SK-N-SH treated with all-trans-retinoic acid at 6 μM for 48 hours (cell line): ENCODE measurements around the gene STRBP.

Experiments used
- ATAC-seq: fragments of 200-7000 bp; cut with Tn5 transposase; 3 replicates; pipeline ENCODE4 v1.9.1; 2020; ENCODE audit warnings: mild to moderate bottlenecking, moderate library complexity
- ARNTL ChIP-seq: fragments of 450-650 bp; formaldehyde crosslinking; IDR thresholded peaks from 2 replicates; pipeline ENCODE4 v1.5.0; 2020; ENCODE audit warnings: low read depth, mild to moderate bottlenecking, moderate library complexity, borderline replicate concordance
- BACH2 ChIP-seq: fragments of 250-450 bp; sonication (Bioruptor Pico); IDR thresholded peaks from 2 replicates; pipeline ENCODE4 v1.9.0; 2021; ENCODE audit warnings: mild to moderate bottlenecking, borderline replicate concordance
- CREB5 ChIP-seq: fragments of 250-450 bp; sonication (Bioruptor Pico); IDR thresholded peaks from 2 replicates; pipeline ENCODE4 v1.5.1; 2020; ENCODE audit warnings: low read depth, mild to moderate bottlenecking, moderate library complexity
- CSDC2 ChIP-seq: fragments of 250-450 bp; sonication (Bioruptor Pico); IDR thresholded peaks from 2 replicates; pipeline ENCODE4 v1.5.0; 2020; ENCODE audit warnings: mild to moderate bottlenecking, moderate library complexity
- CSRNP3 ChIP-seq: fragments of 250-450 bp; sonication (Bioruptor Pico); IDR thresholded peaks from 2 replicates; pipeline ENCODE4 v1.5.1; 2021; ENCODE audit warnings: mild to moderate bottlenecking, moderate library complexity
- ESRRG ChIP-seq: fragments of 250-450 bp; sonication (Bioruptor Pico); IDR thresholded peaks from 2 replicates; pipeline ENCODE4 v1.6.1; 2021; ENCODE audit warnings: mild to moderate bottlenecking
- GLIS3 ChIP-seq: fragments of 250-450 bp; sonication (Bioruptor Pico); IDR thresholded peaks from 2 replicates; pipeline ENCODE4 v1.5.0; 2020; ENCODE audit warnings: mild to moderate bottlenecking, moderate library complexity
- ISL1 ChIP-seq: fragments of 250-450 bp; sonication (Bioruptor Pico); IDR thresholded peaks from 2 replicates; pipeline ENCODE4 v2.1.2; 2022; ENCODE audit warnings: mild to moderate bottlenecking, moderate library complexity
- PATZ1 ChIP-seq: fragments of 250-450 bp; sonication (Bioruptor Pico); IDR thresholded peaks from 2 replicates; pipeline ENCODE4 v1.8.0; 2020; ENCODE audit warnings: mild to moderate bottlenecking, moderate library complexity, borderline replicate concordance
- POU6F1 ChIP-seq: fragments of 250-450 bp; sonication (Bioruptor Pico); IDR thresholded peaks from 2 replicates; pipeline ENCODE4 v1.8.0; 2021; ENCODE audit warnings: low read depth, mild to moderate bottlenecking, moderate library complexity, borderline replicate concordance
- PPARA ChIP-seq: fragments of 250-450 bp; sonication (Bioruptor Pico); IDR thresholded peaks from 2 replicates; pipeline ENCODE4 v1.5.0; 2020; ENCODE audit warnings: mild to moderate bottlenecking, borderline replicate concordance
- RARB ChIP-seq: fragments of 250-450 bp; sonication (Bioruptor Pico); IDR thresholded peaks from 2 replicates; pipeline ENCODE4 v1.8.0; 2021; ENCODE audit warnings: mild to moderate bottlenecking, moderate library complexity
- SNAI2 ChIP-seq: fragments of 250-450 bp; sonication (Bioruptor Pico); IDR thresholded peaks from 2 replicates; pipeline ENCODE4 v1.5.0; 2020; ENCODE audit warnings: mild to moderate bottlenecking, moderate library complexity
- TCF4 ChIP-seq: fragments of 250-450 bp; sonication (Bioruptor Pico); IDR thresholded peaks from 2 replicates; pipeline ENCODE4 v1.8.0; 2021; ENCODE audit warnings: mild to moderate bottlenecking, moderate library complexity, borderline replicate concordance
- TOX ChIP-seq: fragments of 250-450 bp; sonication (Bioruptor Pico); IDR thresholded peaks from 2 replicates; pipeline ENCODE4 v1.8.0; 2021; ENCODE audit warnings: mild to moderate bottlenecking, moderate library complexity, borderline replicate concordance
- ZC3H10 ChIP-seq: fragments of 250-450 bp; sonication (Bioruptor Pico); IDR thresholded peaks from 2 replicates; pipeline ENCODE4 v1.5.1; 2021; ENCODE audit warnings: mild to moderate bottlenecking, moderate library complexity
- ZFP3 ChIP-seq: fragments of 250-450 bp; sonication (Bioruptor Pico); IDR thresholded peaks from 2 replicates; pipeline ENCODE4 v1.5.0; 2020; ENCODE audit warnings: mild to moderate bottlenecking, moderate library complexity
- ZFP30 ChIP-seq: fragments of 450-650 bp; formaldehyde crosslinking; IDR thresholded peaks from 2 replicates; pipeline ENCODE4 v1.5.0; 2022; ENCODE audit warnings: mild to moderate bottlenecking, moderate library complexity
- ZNF565 ChIP-seq: fragments of 450-650 bp; formaldehyde crosslinking; conservative IDR thresholded peaks from 2 replicates; pipeline ENCODE4 v1.5.0; 2020; ENCODE audit warnings: low read depth, mild to moderate bottlenecking, moderate library complexity
- ZNF70 ChIP-seq: fragments of 450-650 bp; formaldehyde crosslinking; IDR thresholded peaks from 2 replicates; pipeline ENCODE4 v1.5.0; 2020; ENCODE audit warnings: mild to moderate bottlenecking, moderate library complexity
- ZNF8 ChIP-seq: fragments of 450-650 bp; formaldehyde crosslinking; IDR thresholded peaks from 2 replicates; pipeline ENCODE4 v1.5.0; 2020; ENCODE audit warnings: mild to moderate bottlenecking, moderate library complexity

STRBP gene

GRCh38 chr9:123149067-123149466 is 119.3 kb downstream of the STRBP start (continued):
- TF ChIP-seq POU6F1 (CRISPR knock-in tag), result no peak
- no peak for TF ChIP-seq CREB5 (CRISPR knock-in tag)
- no peak for TF ChIP-seq RARB (CRISPR knock-in tag)
- no peak for TF ChIP-seq ZFP3 (CRISPR knock-in tag)
- TF ChIP-seq ISL1 (CRISPR knock-in tag), result no peak
- no peak for TF ChIP-seq ZNF70 (CRISPR knock-in tag)
- TF ChIP-seq ESRRG (CRISPR knock-in tag), result no peak

GRCh38 chr9:123138163-123138562 is 130.2 kb downstream of the STRBP start:
- no peak for ATAC-seq
- no peak for TF ChIP-seq ZNF565 (CRISPR knock-in tag)
- no peak for TF ChIP-seq ZNF70 (CRISPR knock-in tag)
- no peak for TF ChIP-seq CREB5 (CRISPR knock-in tag)

GRCh38 chr9:123135430-123135829 is 133.0 kb downstream of the STRBP start:
- TF ChIP-seq ZFP3 (CRISPR knock-in tag), result no peak
- TF ChIP-seq ZNF70 (CRISPR knock-in tag), result no peak
- no peak for TF ChIP-seq TOX (CRISPR knock-in tag)
- no peak for TF ChIP-seq POU6F1 (CRISPR knock-in tag)
- TF ChIP-seq RARB (CRISPR knock-in tag), result no peak
- no peak for TF ChIP-seq CSDC2 (CRISPR knock-in tag)
- TF ChIP-seq CREB5 (CRISPR knock-in tag), result no peak
- no peak for TF ChIP-seq ZC3H10 (CRISPR knock-in tag)
- TF ChIP-seq BACH2 (CRISPR knock-in tag), result no peak
- no peak for TF ChIP-seq ZNF565 (CRISPR knock-in tag)
- TF ChIP-seq PATZ1 (CRISPR knock-in tag), result no peak
- TF ChIP-seq SNAI2, result no peak
- TF ChIP-seq ZNF8, result no peak
- TF ChIP-seq CSRNP3 (CRISPR knock-in tag), result no peak
- no peak for ATAC-seq

- ATAC-seq, result no peak
- TF ChIP-seq ZFP3 (CRISPR knock-in tag) (no peak), ARNTL (CRISPR knock-in tag) (no peak), PPARA (CRISPR knock-in tag) (no peak), ZNF70 (CRISPR knock-in tag) (no peak), RARB (CRISPR knock-in tag) (no peak), GLIS3 (CRISPR knock-in tag) (no peak), ZNF8 (no peak), ZC3H10 (CRISPR knock-in tag) (no peak), ESRRG (CRISPR knock-in tag) (no peak), ZFP30 (CRISPR knock-in tag) (no peak), TCF4 (CRISPR knock-in tag) (no peak), CREB5 (CRISPR knock-in tag) (no peak)
Measured at GRCh38 chr9:123132696-123133095, 135.7 kb downstream of the STRBP start.
